IMR-90 (cell line): ENCODE data around the gene STEAP3. TPM values are rescaled to one million over a fixed set of nuclear protein-coding genes. Genes with fewer than 3 reads are reported as not detected.

Experiments used
- ATAC-seq: fragments of 200-7000 bp; cut with Tn5 transposase; 2 replicates; pipeline ENCODE4 v1.9.1; 2020; ENCODE audit warnings: low read depth, mild to moderate bottlenecking, moderate library complexity
- BruUV-seq: library from RNA; stranded (reverse); fragments of 400-500 nt; replicated peaks from 2 replicates; lab custom pipeline; 2021; lab: Mats Ljungman, UMichigan
- CTCF ChIA-PET: fragments of 300-600 bp; formaldehyde crosslinking; extraction: SDS; loops from one replicate; lab custom pipeline; 2021; ENCODE audit warnings: antibody characterized with exemption; lab: Yijun Ruan, JAX
- POLR2A ChIA-PET: fragments of 300-600 bp; sonication (Branson Sonifier 250); formaldehyde crosslinking; loops from one replicate; lab custom pipeline; 2022; ENCODE audit warnings: antibody characterized with exemption; ENCODE audit not compliant: unreplicated experiment; lab: Charles Lee
- DNase-seq: peaks from one replicate; pipeline ENCODE4 v3.0.0; 2013
- H2AFZ ChIP-seq: replicated peaks from 2 replicates; pipeline ENCODE3; 2013; ENCODE audit warnings: low read length, mild to moderate bottlenecking; ENCODE audit not compliant: poor library complexity
- H2AK5ac ChIP-seq: 2 replicates; pipeline ENCODE4 v1.6.1; 2013; ENCODE audit warnings: low read depth, low read length, inconsistent platforms
- H2AK9ac ChIP-seq: replicated peaks from 2 replicates; pipeline ENCODE3; 2013; ENCODE audit warnings: mild to moderate bottlenecking, low read depth, low read length, moderate library complexity; ENCODE audit not compliant: poor library complexity
- H2BK120ac ChIP-seq: 2 replicates; pipeline ENCODE4 v1.6.1; 2013; ENCODE audit warnings: low read depth, low read length, inconsistent platforms
- H2BK15ac ChIP-seq: 3 replicates; pipeline ENCODE4 v1.6.1; 2013; ENCODE audit warnings: low read depth, low read length, inconsistent platforms
- H2BK20ac ChIP-seq: 2 replicates; pipeline ENCODE4 v1.6.1; 2013; ENCODE audit warnings: low read depth, mild to moderate bottlenecking, inconsistent platforms, low read length, moderate library complexity
- H2BK5ac ChIP-seq: 2 replicates; pipeline ENCODE4 v1.6.1; 2013; ENCODE audit warnings: mild to moderate bottlenecking, low read depth, low read length, inconsistent platforms; ENCODE audit not compliant: poor library complexity, severe bottlenecking
- H3K14ac ChIP-seq: replicated peaks from 2 replicates; pipeline ENCODE4 v1.6.1; 2013; ENCODE audit warnings: low read depth, low read length, inconsistent platforms
- H3K18ac ChIP-seq: 2 replicates; pipeline ENCODE4 v1.6.1; 2013; ENCODE audit warnings: low read depth, low read length, control low read depth
- H3K23ac ChIP-seq: 2 replicates; pipeline ENCODE4 v1.6.1; 2013; ENCODE audit warnings: low read depth, low read length, inconsistent platforms
- H3K27ac ChIP-seq: 2 replicates; pipeline ENCODE4 v1.5.1; 2013; ENCODE audit warnings: mild to moderate bottlenecking, control low read depth, low read length; ENCODE audit not compliant: insufficient read depth
- H3K27me3 ChIP-seq: 2 replicates; pipeline ENCODE4 v1.6.1; 2013; ENCODE audit warnings: low read length; ENCODE audit not compliant: control insufficient read depth, insufficient read depth
- H3K36me3 ChIP-seq: 2 replicates; pipeline ENCODE4 v1.6.1; 2013; ENCODE audit warnings: low read length, mixed read lengths; ENCODE audit not compliant: control insufficient read depth, insufficient read depth
- H3K4ac ChIP-seq: 2 replicates; pipeline ENCODE4 v1.6.1; 2013; ENCODE audit warnings: low read depth, low read length, inconsistent platforms
- H3K4me1 ChIP-seq: 2 replicates; pipeline ENCODE4 v1.6.1; 2013; ENCODE audit warnings: low read length, mixed read lengths; ENCODE audit not compliant: control insufficient read depth, insufficient read depth
- H3K4me2 ChIP-seq: 2 replicates; pipeline ENCODE4 v1.6.1; 2013; ENCODE audit warnings: low read depth, mild to moderate bottlenecking, control low read depth, low read length, moderate library complexity
- H3K4me3 ChIP-seq: 2 replicates; pipeline ENCODE4 v1.5.1; 2013; ENCODE audit warnings: low read depth, mild to moderate bottlenecking, control low read depth, low read length, moderate library complexity; ENCODE audit not compliant: insufficient read depth
- H3K56ac ChIP-seq: 2 replicates; pipeline ENCODE4 v1.6.1; 2013; ENCODE audit warnings: low read length, inconsistent platforms; ENCODE audit not compliant: insufficient read depth; ENCODE audit errors: extremely low read depth
- H3K79me1 ChIP-seq, 2 experiments: 2 replicates each; pipeline ENCODE4 v1.6.1; 2013; ENCODE audit warnings: low read length in 2 of 2, inconsistent platforms in 1 of 2, low read depth in 1 of 2
- H3K9ac ChIP-seq: 2 replicates; pipeline ENCODE4 v1.6.1; 2013; ENCODE audit warnings: low read depth, low read length, control low read depth
- H3K9me1 ChIP-seq: 2 replicates; pipeline ENCODE4 v1.6.1; 2013; ENCODE audit warnings: low read length, inconsistent platforms; ENCODE audit not compliant: insufficient read depth
- H3K9me3 ChIP-seq: 2 replicates; pipeline ENCODE4 v1.6.1; 2013; ENCODE audit warnings: low read length; ENCODE audit not compliant: control insufficient read depth, insufficient read depth
- H4K20me1 ChIP-seq: 2 replicates; pipeline ENCODE4 v1.6.1; 2013; ENCODE audit warnings: low read length, inconsistent platforms; ENCODE audit not compliant: insufficient read depth
- H4K5ac ChIP-seq: 2 replicates; pipeline ENCODE4 v1.6.1; 2013; ENCODE audit warnings: mild to moderate bottlenecking, low read depth, low read length, control low read depth
- H4K8ac ChIP-seq, 2 experiments: 2 replicates each; pipeline ENCODE4 v1.6.1; 2013; ENCODE audit warnings: low read depth in 2 of 2, low read length in 2 of 2, control low read depth in 1 of 2, inconsistent platforms in 1 of 2
- H4K91ac ChIP-seq: 2 replicates; pipeline ENCODE4 v1.6.1; 2013; ENCODE audit warnings: low read depth, low read length, inconsistent platforms; ENCODE audit not compliant: insufficient read depth
- BHLHE40 ChIP-seq: fragments of 150-350 bp; IDR thresholded peaks from 2 replicates; pipeline ENCODE4 v1.6.1; 2016; ENCODE audit warnings: mild to moderate bottlenecking, low read depth, low read length
- CEBPB ChIP-seq: IDR thresholded peaks from 2 replicates; pipeline ENCODE4 v1.6.1; 2012; ENCODE audit warnings: low read depth, low read length, improper control_type of control experiment
- CTCF ChIP-seq: conservative IDR thresholded peaks from 2 replicates; pipeline ENCODE4 v1.5.1; 2012; ENCODE audit warnings: mild to moderate bottlenecking, low read depth, low read length, improper control_type of control experiment
- NFE2L2 ChIP-seq: fragments of 150-350 bp; IDR thresholded peaks from 2 replicates; pipeline ENCODE4 v1.6.1; 2016; ENCODE audit warnings: low read depth, mild to moderate bottlenecking, low read length
- RAD21 ChIP-seq: IDR thresholded peaks from 2 replicates; pipeline ENCODE4 v1.6.1; 2012; ENCODE audit warnings: low read length, improper control_type of control experiment
- SMC3 ChIP-seq: fragments of 150-350 bp; IDR thresholded peaks from 2 replicates; pipeline ENCODE4 v1.6.1; 2016; ENCODE audit warnings: low read depth, mild to moderate bottlenecking, antibody characterized with exemption, low read length, moderate library complexity
- WGBS, 2 experiments: methylation state at CpG; one replicate each; pipeline versions ENCODE4 v1.1.5 to v1.1.7; 2013; ENCODE audit warnings: missing lambda C conversion rate in 2 of 2; ENCODE audit not compliant: insufficient read length in 1 of 2; ENCODE audit errors: extremely low coverage in 2 of 2; 5-methylcytosine and 5-hydroxymethylcytosine counted together
- dilution Hi-C: fragments of 300-500 bp; cut with HindIII; formaldehyde crosslinking; loops from one replicate; pipeline ENCODE4 v1.14.3; 2018; ENCODE audit warnings: low sequenced_read_pairs; ENCODE audit not compliant: unreplicated experiment
- in situ Hi-C: fragments of 300-500 bp; cut with MboI; formaldehyde crosslinking; loops from 3 replicates; pipeline ENCODE4 v1.14.3; 2019; ENCODE audit warnings: low sequenced_read_pairs, inconsistent platforms, mixed read lengths
- intact Hi-C: fragments of 100-400 bp; cut with micrococcal nuclease; formaldehyde crosslinking; loops from 2 replicates; pipeline ENCODE4 v1.10.0; 2022
- polyA plus RNA-seq, 3 experiments: library from polyadenylated mRNA; depleted of rRNA; stranded (reverse); fragments of >200 nt; gene quantifications; 2 replicates each; pipeline ENCODE4 v1.2.3, GENCODE V29; 2012; ENCODE audit warnings: low replicate concordance in 1 of 3
- total RNA-seq: library from RNA; depleted of rRNA; stranded (reverse); fragments of >200 nt; gene quantifications from 2 replicates; pipeline ENCODE4 v1.2.3, GENCODE V29; 2012

Gene STEAP3
- total and polyA plus RNA-seq, 2 of the 4 experiments (the other 2 are of a cell fraction): 19.4 to 43.9 TPM

GRCh38 chr2:119290859-119291587 lies 67.4 kb downstream of the STEAP3 start:
- H3K9me3 ChIP-seq: no peaks in the 10 kb centered on the region
- no peaks in the 10 kb centered on the region; the same call in 1 of the 2 replicates for H3K27me3 ChIP-seq
- intact Hi-C loops: loop anchor here (1.0 kb wide), 4 partner anchors 72 to 409 kb away; no protein-coding TSS in a partner anchor
- no peak overlapping the region for H3K14ac ChIP-seq
- no peak overlapping the region for H3K23ac ChIP-seq
- peak overlapping the region; percentile 80 for H2AFZ ChIP-seq
- no peak overlapping the region for H2BK5ac ChIP-seq
- ATAC-seq (peak; percentile 92), DNase-seq (peak; percentile 61)
- no peak overlapping the region for H3K4me3 ChIP-seq
- CTCF ChIA-PET: interaction anchor here (0.6 to 2.2 kb wide), 11 partner anchors 10 to 408 kb away, joined by 3 to 12 read pairs (median 5); no protein-coding TSS in a partner anchor
- H4K5ac ChIP-seq: no peak overlapping the region
- no peak overlapping the region for H3K4ac ChIP-seq
- H3K9ac ChIP-seq: no peak overlapping the region
- no peak overlapping the region for H2BK15ac ChIP-seq
- H3K18ac ChIP-seq: no peak overlapping the region
- no peaks in the 10 kb centered on the region for H3K36me3 ChIP-seq
- H3K4me1 ChIP-seq: no peaks in the 10 kb centered on the region
- no peak overlapping the region for H3K27ac ChIP-seq
- no peak overlapping the region for H2AK5ac ChIP-seq
- no peaks in the 10 kb centered on the region for H3K79me1 ChIP-seq
- BruUV-seq: no TSS peak
- POLR2A ChIA-PET: no interaction called here
- no peak overlapping the region for H3K4me2 ChIP-seq
- H3K9me1 ChIP-seq: no peaks in the 10 kb centered on the region
- H4K91ac ChIP-seq: no peak overlapping the region
- no peak overlapping the region for H4K8ac ChIP-seq
- no peak overlapping the region for H2BK120ac ChIP-seq
- no peak overlapping the region for H2BK20ac ChIP-seq
- TF ChIP-seq SMC3 (peak; percentile 96), CEBPB (no peak), BHLHE40 (no peak), CTCF (peak; percentile 90), NFE2L2 (no peak), RAD21 (peak; percentile 95)
- dilution Hi-C loops: no loop called here
- no peak overlapping the region for H3K56ac ChIP-seq
- in situ Hi-C loops: no loop called here
- WGBS, 2 experiments: 13% methylated on average over 3 of the region's 15 CpGs; no CpG with 5 or more reads in 1 of the 2 experiments
- peak overlapping the region; percentile 80 for H2AK9ac ChIP-seq
- no peaks in the 10 kb centered on the region for H4K20me1 ChIP-seq
